Fibroblast of mammary gland (primary cell): ENCODE measurements around the gene DPF3.
A peak's percentile ranks its signal among the peaks of the same experiment; 100 is the strongest.

Experiments used
- DNase-seq: peaks from one replicate; pipeline ENCODE4 v3.0.0-alpha.2; 2010; ENCODE audit warnings: low read depth
- H3K4me3 ChIP-seq: 2 replicates; pipeline ENCODE4 v1.5.1; 2011; ENCODE audit warnings: low read depth, mild to moderate bottlenecking, low read length, moderate library complexity; ENCODE audit not compliant: control insufficient read depth
- CTCF ChIP-seq: conservative IDR thresholded peaks from 2 replicates; pipeline ENCODE4 v1.5.1; 2011; ENCODE audit warnings: low read depth, low read length, inconsistent platforms; ENCODE audit not compliant: control insufficient read depth, insufficient read depth

DPF3 gene

GRCh38 chr14:72630374-72630773, 263.5 kb downstream of the DPF3 start:
- H3K4me3 ChIP-seq = no peak overlapping the region
- DNase-seq = no peak
- no peak for TF ChIP-seq CTCF

DNA sequence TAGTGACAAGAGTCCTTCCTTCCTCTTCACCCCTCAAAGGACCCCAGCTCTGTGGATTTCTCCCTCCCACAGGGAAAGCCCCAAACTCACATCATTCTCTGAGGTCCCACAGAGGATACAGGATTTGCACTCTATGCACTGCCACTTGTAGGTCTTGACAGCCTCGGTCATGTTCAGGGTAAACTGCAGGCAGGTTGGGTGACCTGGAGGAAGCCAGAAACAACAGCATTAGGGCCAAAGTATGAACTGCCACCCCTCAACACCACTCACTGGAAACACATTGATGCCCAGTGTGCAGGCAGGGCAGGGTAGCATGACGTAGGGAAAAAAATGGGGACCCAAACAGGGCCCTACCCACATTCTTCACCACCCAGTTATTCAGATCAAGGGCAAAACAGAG, 264.4 kb downstream of the DPF3 start:
- no peak overlapping the region for H3K4me3 ChIP-seq
- DNase-seq = no peak
- TF ChIP-seq CTCF = no peak

- no peak for TF ChIP-seq CTCF
- DNase-seq = no peak
- no peak overlapping the region for H3K4me3 ChIP-seq
These were observed 268.2 kb downstream of the DPF3 start for GRCh38 chr14:72625689-72626088.

GRCh38 chr14:72621387-72622065, 272.4 kb downstream of the DPF3 start:
- no peak for DNase-seq
- H3K4me3 ChIP-seq = no peak overlapping the region
- no peak for TF ChIP-seq CTCF

DNA sequence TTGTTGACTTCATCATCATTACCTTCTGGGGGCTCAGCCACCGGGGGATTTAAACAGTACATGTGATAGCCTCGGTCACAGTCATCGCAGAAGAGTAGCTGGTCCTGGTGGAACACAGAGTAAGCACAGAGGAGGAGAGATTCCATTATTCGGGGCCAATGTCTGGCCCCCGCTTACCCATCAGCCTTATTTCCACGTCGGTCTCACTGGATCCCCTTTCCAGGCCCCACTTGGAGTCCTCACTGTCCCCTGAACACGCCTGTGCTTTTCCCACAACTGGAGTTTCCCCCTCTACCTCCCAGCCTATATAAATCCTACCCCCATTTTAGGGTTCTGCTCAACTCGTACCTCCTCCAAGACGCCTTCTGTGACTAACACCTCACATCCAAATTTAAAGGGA, 274.0 kb downstream of the DPF3 start:
- H3K4me3 ChIP-seq = no peak overlapping the region
- DNase-seq = no peak
- no peak for TF ChIP-seq CTCF

DNA sequence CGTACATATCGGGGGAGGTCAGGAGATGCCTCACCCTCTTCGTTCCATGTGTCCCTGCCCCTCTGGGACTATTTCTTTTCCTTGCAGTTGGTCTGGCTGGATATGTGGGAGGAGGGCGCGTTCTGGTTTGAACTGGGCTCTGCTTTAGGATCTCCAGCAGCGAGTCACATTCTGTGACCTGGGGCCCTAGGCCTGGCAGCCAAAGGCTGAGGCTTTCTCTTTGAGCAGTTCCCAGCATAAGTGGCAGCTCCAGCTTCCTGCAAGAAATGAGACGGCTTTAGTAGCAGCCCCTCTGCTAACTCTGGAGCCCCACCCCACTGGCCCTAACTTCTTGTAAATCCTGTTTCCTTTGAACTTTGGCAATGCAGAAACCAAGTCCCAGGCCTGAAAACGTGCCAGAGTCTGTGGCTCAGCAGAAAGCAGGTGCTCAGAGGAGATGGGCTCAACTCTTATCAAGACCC, 274.8 kb downstream of the DPF3 start:
- DNase-seq = peak; percentile 29
- no peak overlapping the region for H3K4me3 ChIP-seq
- TF ChIP-seq CTCF = no peak

DNA sequence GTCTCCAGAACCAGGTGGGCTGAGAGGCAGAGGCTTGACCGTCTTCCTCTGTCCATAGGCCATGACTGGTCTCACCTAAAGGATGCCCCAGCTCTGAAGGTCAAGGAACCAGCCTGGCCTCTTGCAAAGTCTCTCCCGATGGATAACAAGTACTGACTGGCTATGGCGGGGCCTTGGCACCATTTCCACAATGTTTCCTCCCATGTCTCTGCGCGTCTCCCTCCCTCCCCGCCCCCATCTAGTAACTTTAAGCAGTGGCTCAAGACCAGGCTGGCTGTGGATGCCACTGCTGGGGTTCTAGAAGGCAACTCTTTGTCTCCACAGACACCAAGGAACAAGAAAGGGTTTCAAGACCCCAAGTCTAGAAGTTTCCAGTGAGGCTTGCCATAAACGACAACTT, 275.5 kb downstream of the DPF3 start:
- no peak for DNase-seq
- no peak overlapping the region for H3K4me3 ChIP-seq
- no peak for TF ChIP-seq CTCF
